ENCODE results near the gene LYPD6B. TPM values are rescaled to one million over a fixed set of nuclear protein-coding genes. Genes with fewer than 3 reads are reported as not detected.

LYPD6B gene
- polyA plus RNA-seq, 1 of the 3 experiments (the other 2 are of a cell fraction) = 18.2 TPM

GRCh38 chr2:149020432-149020851 is 18.1 kb upstream of the LYPD6B start:
- Histone ChIP-seq H3K79me2 (ENCODE audit: insufficient read depth) (no peaks in the 10 kb centered on the region), H3F3A (replicated peaks; ENCODE audit: insufficient read depth) (peaks cover 5% of the 10 kb centered on the region), H3K27ac (ENCODE audit: low read depth in 2 of 2, low read length in 1 of 2) (no peak overlapping the region), H2AFZ (ENCODE audit: low read depth) (no peak overlapping the region), H3K36me3 (replicated peaks in 1 of 2; ENCODE audit: control insufficient read depth in 1 of 2, insufficient read depth in 2 of 2, low read length in 1 of 2) (no peaks in the 10 kb centered on the region), H3K9ac (no peak overlapping the region), H3K9me3 (no peaks in the 10 kb centered on the region), H3K4me3 (ENCODE audit: low read depth in 2 of 2, low read length in 1 of 2) (no peak overlapping the region), H3K9me2 (no peaks in the 10 kb centered on the region), H3K4me1 (ENCODE audit: control insufficient read depth in 1 of 2, insufficient read depth in 2 of 2, low read depth in 1 of 2, low read length in 1 of 2) (peaks cover 0 to 2% of the 10 kb centered on the region in 2 experiments; a peak in 2 of 4 replicates), H3K27me3 (ENCODE audit: insufficient read depth) (no peaks in the 10 kb centered on the region), H4K20me1 (ENCODE audit: insufficient read depth) (no peaks in the 10 kb centered on the region), H3K4me2 (no peak overlapping the region)
- DNase-seq = no peak
- ChIA-PET POLR2A (no interaction called here), CTCF (no interaction called here)
- TF ChIP-seq RCOR1 (IDR thresholded peaks at IDR 0.05; ENCODE audit: low read length) (no peak), CTCF (IDR thresholded peaks at IDR 0.05) (no peak), USF1 (IDR thresholded peaks at IDR 0.05; ENCODE audit: borderline replicate concordance, low read depth) (no peak)
- WGBS (ENCODE audit: low lambda C conversion rate) = 88% methylated on average over 10 of the region's 10 CpGs

- DNase-seq = no peak
- Histone ChIP-seq H3K27me3 (ENCODE audit: insufficient read depth) (no peaks in the 10 kb centered on the region), H3K4me1 (ENCODE audit: control insufficient read depth in 1 of 2, insufficient read depth in 2 of 2, low read depth in 1 of 2, low read length in 1 of 2) (peaks cover 0 to 2% of the 10 kb centered on the region in 2 experiments; a peak in 2 of 4 replicates), H4K20me1 (ENCODE audit: insufficient read depth) (no peaks in the 10 kb centered on the region), H3K4me2 (no peak overlapping the region), H3F3A (replicated peaks; ENCODE audit: insufficient read depth) (peaks cover 5% of the 10 kb centered on the region), H3K79me2 (ENCODE audit: insufficient read depth) (no peaks in the 10 kb centered on the region), H3K36me3 (replicated peaks in 1 of 2; ENCODE audit: control insufficient read depth in 1 of 2, insufficient read depth in 2 of 2, low read length in 1 of 2) (no peaks in the 10 kb centered on the region), H2AFZ (ENCODE audit: low read depth) (no peak overlapping the region), H3K27ac (ENCODE audit: low read depth in 2 of 2, low read length in 1 of 2) (no peak overlapping the region), H3K9ac (no peak overlapping the region), H3K9me2 (no peaks in the 10 kb centered on the region), H3K4me3 (ENCODE audit: low read depth in 2 of 2, low read length in 1 of 2) (no peak overlapping the region), H3K9me3 (no peaks in the 10 kb centered on the region)
- TF ChIP-seq PBX3 (IDR thresholded peaks at IDR 0.05) = no peak
- TF ChIP-seq USF2 (IDR thresholded peaks at IDR 0.05; ENCODE audit: borderline replicate concordance, low read depth, low read length) = no peak
- TF ChIP-seq SMC3 (IDR thresholded peaks at IDR 0.05; ENCODE audit: low read depth, low read length) = no peak
- TF ChIP-seq JUND (IDR thresholded peaks at IDR 0.05) = no peak
- TF ChIP-seq RFX5 (IDR thresholded peaks at IDR 0.05; ENCODE audit: low read length) = no peak
- no peak for TF ChIP-seq CHD2 (IDR thresholded peaks at IDR 0.05; ENCODE audit: low read length, partially characterized antibody)
- TF ChIP-seq TCF12 (IDR thresholded peaks at IDR 0.05) = no peak
- TF ChIP-seq MXI1 (IDR thresholded peaks at IDR 0.05; ENCODE audit: low read depth, low read length) = no peak
- no peak for TF ChIP-seq ELF1 (IDR thresholded peaks at IDR 0.05)
- TF ChIP-seq NFIC (IDR thresholded peaks at IDR 0.05; ENCODE audit: borderline replicate concordance) = no peak
- TF ChIP-seq TEAD4 (IDR thresholded peaks at IDR 0.05; ENCODE audit: borderline replicate concordance, insufficient read depth) = no peak
- no peak for TF ChIP-seq GATA2 (CRISPR knock-in tag; IDR thresholded peaks at IDR 0.05)
- TF ChIP-seq USF1 (IDR thresholded peaks at IDR 0.05; ENCODE audit: borderline replicate concordance, low read depth) = no peak
- no peak for TF ChIP-seq FOXJ3 (CRISPR knock-in tag; IDR thresholded peaks at IDR 0.05)
- no peak for TF ChIP-seq EZH2phosphoT487 (IDR thresholded peaks at IDR 0.05; ENCODE audit: borderline replicate concordance, low read depth)
- no peak for TF ChIP-seq RCOR1 (IDR thresholded peaks at IDR 0.05; ENCODE audit: low read length)
- no peak for TF ChIP-seq RXRA (IDR thresholded peaks at IDR 0.05; ENCODE audit: borderline replicate concordance, low read depth)
- no peak for TF ChIP-seq NRF1 (IDR thresholded peaks at IDR 0.05; ENCODE audit: low read depth, low read length)
- WGBS (ENCODE audit: low lambda C conversion rate) = 96% methylated on average over 5 of the region's 5 CpGs
- ChIA-PET CTCF (interaction anchor here (1.4 kb wide), 1 partner anchor 540 kb away, joined by 7 read pairs; no protein-coding TSS in a partner anchor), POLR2A (no interaction called here)
Measured at GRCh38 chr2:149021271-149021719, 17.2 kb upstream of the LYPD6B start.

Measured in SK-N-SH (cell line).